HG02885 (cell line): ENCODE measurements around the gene WDR7.
A peak's percentile ranks its signal among the peaks of the same experiment; 100 is the strongest.

Experiments used
- ATAC-seq: cut with Tn5 transposase; IDR thresholded peaks from one replicate; pipeline ENCODE4 v1.9.1; 2021; ENCODE audit warnings: mild to moderate bottlenecking; ENCODE audit not compliant: unreplicated experiment, poor library complexity

Gene WDR7

DNA sequence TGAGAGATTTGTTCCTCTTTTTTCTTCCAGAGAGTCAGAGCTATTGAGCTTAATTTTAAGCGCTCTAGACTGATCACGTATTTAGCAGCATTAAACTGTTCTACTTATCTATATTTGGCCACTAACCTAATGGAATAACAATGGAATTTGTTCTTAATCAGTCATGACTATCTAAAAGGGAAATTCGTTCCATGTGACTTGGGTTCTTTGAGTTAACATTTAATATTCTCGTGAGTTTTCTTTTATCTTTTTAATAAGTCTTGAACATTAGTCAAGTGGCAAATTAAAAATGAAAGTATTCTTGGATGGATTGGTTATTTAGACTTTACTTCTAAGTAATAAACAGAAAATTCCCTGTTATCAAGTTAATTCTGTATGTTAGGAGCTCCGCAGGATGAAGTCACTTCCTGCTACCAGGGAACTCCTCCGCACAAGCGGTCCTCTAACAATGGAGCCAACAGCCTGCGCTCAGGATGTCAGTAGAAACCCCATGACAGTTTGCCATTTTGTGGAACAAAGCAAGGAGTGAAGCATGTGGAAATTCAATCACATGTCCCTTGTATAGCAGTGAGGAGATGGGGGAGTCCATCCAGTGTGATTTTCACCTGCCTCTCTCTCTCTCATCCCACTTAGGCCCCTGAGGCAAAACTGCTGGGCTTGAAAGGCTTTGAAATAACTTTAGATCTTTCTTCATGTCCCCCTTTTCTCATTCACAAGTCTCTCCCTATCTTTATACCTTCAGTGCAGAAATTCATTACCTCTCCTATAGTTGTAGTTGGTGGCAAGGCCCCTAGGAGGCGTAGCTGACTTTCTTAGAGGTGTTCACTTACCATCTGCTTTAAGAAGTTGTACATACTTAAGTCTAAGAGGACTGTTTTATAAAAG lies 138.1 kb downstream of the WDR7 start:
- no peak for ATAC-seq

DNA sequence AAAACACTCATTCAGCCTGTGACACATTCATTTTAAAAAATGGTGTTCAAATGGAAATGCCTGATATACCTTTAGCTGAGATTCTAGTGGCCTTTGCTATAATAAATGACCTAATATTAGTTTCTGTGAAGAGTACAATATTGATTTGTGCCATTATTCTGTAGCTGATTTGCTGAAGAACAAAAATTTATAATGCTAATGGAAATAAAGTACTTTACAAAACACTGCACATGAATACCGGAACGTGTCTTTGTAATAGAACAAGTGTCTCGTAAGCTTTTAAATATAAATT lies 138.7 kb downstream of the WDR7 start:
- no peak for ATAC-seq

DNA sequence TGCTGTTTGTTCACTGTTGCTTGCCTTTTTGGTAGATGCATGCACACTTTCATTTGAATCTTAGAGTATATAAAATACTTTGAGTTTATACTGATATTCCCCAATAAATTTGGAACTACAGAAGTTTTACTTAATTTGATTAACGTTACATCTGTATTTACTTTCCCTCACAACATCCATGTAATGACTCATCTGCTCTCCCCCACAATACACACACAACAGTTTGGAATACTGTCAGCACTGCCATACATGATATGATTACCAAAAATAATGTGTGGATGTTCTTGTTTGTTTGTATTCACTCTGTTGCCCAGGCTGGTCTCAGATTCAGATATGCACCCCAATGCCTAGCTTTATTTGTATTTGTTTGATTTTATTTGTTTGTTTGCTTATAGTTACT lies 144.2 kb downstream of the WDR7 start:
- no peak for ATAC-seq

DNA sequence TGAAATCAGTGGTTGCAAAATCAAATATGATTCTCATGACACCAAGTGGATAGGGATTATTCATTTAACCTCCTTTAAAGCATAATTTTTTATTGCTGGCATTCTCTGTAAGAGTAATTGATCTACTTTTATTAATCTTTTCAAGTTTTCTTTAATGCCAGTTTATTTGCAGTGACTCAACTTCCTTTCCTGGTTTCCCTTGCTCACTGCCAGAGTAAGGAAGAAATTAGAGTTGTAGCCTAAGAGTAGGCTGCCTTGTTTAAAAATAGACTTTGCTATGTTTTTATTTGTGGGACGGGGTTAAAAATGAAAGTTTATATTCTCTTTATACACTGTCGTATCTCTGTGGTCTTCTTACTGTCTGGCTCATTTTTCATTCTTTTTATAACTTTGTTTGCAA lies 148.6 kb downstream of the WDR7 start:
- no peak for ATAC-seq

DNA sequence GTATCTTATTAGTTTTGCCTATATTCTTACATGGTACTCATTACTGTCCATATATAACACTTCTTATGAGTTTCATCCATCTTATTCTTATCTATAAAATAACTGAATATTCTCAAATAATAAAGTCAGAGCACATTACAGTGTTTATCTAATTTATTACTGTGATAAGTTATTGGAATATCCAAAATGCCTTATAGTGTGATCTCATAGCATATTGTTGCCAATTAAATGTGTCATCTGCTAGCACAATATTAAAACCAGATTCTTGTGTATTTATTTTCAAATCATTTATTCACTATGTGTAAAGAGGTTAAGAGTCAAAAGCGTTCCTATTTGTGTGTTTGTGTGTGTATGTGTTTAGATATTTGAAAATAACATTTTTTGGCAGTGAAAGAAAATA lies 151.9 kb downstream of the WDR7 start:
- no peak for ATAC-seq

DNA sequence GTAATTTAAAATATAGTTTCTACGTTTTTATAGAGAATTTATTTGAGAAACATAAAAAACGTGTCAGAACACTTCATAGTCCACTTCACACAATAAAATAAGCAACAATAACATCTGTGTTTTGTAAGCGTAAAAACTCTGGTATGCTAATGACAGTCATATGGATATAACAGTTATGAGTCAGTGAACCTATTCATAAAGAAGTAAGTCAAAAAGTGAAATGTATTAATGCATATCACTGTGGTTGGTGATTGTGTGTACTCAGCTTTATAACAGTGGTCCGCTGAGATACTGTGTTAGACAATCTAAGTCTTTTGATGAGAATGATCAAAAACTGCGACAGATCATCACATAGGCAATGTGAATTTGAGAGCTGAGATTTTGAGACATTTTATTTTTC lies 153.2 kb downstream of the WDR7 start:
- ATAC-seq, result peak; percentile 84

DNA sequence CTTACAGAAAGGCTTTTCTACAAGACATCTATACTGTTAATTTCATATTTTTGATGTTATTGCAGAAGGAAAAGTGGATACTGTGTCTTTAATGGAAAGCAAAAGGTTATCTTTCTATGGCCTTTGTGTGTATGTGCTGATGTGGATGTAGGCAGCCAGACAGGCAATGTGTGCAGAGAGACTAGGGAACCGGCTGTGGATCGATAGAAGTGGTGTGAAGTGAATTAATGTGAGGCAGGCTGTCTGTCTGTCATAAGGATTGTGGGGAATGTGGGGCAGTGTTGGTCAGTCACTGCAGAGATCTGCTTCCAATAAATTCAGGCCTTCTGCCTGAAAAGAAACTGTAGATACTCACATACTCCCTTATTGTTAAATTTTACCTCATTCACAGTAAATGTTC lies 156.7 kb downstream of the WDR7 start:
- ATAC-seq, result no peak

DNA sequence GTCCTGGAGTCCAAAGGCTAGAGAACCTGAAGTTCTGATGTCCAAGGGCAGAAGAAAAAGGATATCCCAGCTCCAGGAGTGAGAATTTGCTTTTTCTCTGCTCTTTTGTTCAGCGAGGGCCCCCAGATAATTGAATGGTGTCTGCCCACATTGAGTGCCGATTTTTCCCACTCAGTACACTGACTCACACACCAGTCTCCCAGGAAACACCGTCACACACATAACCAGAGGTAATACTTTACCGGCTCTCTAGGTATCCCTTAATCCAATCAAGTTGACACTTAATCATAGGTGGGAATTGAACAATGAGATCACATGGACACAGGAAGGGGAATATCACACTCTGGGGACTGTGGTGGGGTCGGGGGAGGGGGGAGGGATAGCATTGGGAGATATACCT lies 161.5 kb downstream of the WDR7 start:
- no peak for ATAC-seq

DNA sequence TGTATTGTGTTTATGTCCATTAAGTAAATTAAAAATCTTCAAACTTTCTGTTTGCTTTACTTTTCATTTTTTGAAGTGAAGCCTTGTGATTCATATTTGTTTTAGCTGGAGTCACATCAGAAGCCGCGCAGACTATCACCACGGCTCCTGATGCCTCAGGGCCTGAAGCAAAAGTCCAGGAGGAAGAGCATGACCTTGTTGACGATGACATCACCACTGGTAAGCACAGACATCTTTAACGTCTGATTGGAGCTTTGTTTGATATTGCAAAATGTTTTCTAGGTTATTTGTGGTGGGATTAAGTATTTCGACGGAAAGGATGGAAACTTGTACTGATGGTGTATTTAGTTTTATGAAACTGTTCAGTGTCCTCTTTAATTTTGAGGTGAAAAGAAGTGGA lies 164.8 kb downstream of the WDR7 start:
- no peak for ATAC-seq

DNA sequence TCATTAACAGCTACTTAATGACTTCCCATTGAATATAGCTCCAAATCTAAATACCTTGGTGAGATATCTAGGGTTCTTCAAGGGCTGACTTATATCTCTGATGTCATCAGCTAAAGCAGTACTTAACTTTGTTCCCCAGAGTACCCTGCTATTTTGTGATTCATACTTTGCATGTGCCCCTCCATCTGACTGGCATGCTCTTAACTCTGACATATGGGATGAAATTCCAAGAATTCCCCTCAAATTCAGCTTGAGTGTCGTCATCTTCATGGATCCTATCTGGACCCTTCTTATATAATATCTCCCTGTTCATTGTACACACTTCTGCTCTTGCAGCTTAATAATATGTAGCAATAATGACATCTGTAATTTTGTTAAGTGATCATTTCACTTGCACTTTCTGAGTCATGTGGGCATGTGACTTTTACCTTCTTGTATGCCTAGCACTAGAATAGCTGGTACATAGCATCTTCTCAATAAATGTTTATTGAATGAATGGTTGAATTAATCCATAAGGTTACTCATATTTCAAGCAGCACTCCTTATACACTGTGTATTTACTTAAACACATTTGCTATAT lies 172.9 kb downstream of the WDR7 start:
- no peak for ATAC-seq

DNA sequence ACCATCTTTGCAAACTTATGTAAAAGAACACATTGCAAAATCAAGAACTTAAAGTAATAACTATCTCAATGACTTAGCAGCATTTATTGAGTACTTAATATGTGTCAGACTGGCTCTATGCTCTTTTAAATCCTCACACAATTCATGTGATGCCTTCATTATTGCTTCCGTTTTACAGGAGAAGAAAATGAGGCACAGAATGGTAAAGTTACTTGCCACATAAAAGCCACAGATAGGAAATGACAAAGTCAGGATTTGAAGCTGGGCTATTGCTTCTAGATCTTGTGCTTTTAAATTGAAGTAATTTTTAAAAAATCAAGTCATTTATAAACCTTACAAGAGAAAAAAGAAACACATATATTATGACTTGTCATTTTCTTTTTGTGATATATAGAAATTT lies 174.2 kb downstream of the WDR7 start:
- ATAC-seq, result no peak

DNA sequence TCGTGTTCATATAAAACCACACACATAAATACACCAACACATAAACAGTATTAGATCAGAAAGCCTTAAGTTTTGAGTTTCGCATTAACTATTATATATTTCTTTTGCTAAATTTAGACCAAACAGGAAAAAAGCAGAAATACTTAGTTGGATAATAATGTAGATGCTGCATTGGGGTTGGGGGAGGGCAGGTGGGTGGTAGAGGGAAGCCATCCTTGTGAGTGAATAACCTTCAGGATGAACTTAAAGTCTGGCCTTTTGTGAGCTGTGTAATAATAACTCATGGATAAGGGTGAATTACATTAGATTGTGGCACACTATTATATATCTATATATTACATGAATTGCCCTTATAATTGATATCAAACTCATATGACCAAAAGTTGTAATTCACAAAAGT lies 174.7 kb downstream of the WDR7 start:
- ATAC-seq, result no peak

DNA sequence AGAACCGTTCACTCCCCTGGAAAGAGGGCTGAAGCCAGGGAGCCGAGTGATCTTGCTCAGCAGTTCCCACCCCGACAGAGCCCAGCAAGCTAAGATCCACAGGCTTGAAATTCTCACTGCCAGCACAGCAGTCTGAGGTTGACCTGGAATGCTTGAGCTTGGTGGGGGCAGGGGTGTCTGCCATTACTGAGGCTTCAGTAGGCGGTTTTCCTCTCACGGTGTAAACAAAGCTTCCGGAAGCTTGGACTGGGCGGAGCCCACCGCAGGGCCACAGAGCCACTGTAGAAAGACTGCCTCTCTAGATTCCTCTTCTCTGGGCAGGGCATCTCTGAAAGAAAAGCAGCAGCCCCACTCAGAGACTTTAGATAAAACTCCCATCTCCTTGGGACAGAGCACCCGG lies 180.8 kb downstream of the WDR7 start:
- no peak for ATAC-seq

DNA sequence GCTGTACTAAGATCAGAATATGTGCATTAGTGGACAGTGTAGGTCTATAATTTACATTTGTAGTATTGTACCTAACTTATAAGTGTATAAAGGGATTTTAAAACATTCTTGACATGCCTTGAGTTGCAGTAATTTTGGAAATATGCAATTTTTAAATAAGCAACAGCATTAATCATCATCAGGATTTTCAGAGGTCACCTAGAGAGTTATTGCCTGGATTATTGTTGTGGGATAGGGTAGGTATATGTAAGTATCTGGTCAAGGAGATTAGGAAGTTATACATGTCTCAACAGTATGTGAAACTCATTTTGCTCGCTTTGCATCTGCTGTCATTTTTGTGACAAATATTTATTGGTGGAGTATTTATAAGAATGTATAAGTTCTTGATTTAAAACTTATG lies 184.2 kb downstream of the WDR7 start:
- no peak for ATAC-seq

DNA sequence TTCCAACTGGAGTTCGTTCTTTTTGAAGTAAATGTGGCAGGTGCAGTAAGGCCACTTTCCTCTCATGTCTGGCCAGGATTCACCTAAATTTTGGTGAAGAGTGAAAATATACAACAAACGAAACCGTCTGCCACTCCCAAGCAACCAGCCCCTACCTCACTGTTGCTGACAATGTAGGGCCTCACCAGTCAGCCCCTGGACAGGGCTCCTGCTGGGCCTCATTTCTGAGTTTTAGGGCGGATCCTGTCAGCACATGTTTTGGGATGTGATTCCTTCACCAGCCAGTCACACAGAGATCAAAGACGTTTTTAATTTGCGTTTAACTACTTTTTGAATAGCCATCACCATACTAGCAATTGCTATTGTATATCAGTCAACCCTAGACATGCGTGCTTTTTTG lies 185.0 kb downstream of the WDR7 start:
- ATAC-seq, result no peak

DNA sequence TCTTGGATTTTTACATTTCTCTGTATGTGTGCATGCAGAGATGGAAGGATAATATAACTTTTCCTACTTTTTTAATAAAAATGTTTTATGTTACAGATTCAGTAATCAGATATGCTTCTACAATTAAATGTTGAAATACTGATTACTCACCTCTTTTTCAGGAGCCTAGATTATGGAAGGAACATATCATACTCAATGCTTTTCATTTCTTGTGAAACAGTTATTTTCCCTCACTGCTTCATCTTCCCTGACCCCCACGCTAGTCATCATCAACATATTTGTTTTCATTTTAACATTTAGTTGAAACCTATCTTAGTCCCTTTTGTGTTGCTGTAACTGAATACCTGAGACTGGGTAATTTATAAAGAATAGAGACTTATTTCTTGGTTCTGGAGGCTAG lies 190.7 kb downstream of the WDR7 start:
- no peak for ATAC-seq

DNA sequence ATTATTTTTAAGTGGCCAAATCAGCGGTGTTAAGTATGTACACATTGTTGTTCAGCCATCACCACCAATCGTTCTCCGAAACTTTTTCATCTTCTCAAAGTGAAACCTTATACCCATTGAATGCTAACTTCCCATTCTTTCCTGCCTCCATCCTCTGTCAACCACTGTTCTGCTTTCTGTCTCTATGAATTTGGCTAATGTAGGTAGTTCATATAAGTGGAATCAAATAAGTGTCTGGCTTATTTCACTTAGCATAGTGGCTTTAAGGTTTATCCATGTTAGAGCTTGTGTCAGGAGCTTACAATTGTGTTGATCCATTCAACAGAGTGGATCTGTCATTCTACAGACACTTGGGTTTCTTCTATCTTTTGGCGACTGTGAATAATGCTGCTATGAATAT lies 192.1 kb downstream of the WDR7 start:
- no peak for ATAC-seq

DNA sequence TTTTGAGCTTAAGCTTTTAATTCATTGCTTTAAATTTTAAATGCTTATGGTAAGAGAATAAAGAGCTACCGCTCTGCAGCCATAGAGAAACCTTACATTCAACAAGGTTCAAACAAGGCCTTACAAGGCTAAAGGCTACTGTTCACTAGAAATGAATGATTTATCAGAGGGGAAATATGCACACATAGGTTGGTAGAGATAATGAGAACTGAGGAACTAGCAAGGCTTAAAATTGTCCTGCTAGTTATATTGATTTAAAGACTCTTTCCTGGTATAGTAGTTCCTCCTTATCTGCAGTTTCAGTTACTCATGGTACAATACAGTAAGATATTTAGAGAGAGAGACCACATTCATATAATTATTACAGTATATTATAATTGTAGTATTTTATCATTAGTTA lies 193.4 kb downstream of the WDR7 start:
- no peak for ATAC-seq

DNA sequence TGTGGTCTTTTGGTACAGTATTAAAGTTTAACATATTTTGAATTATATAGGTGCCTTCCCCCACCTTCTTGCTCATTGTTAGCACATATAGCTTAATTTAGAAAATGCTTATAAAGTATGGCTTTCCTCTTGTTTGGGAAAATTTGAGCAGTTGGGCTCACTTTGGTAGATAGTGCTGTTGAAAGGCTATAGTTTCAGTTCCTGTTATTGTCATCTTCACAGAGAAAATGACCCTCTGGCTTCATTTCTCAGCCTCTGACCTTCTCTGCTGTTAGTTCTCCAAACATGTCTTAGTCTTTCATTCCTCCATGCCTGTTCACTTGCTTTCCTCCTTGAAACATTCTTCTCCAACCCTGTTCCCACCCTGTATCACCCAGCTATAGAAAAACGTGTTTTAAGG lies 200.6 kb downstream of the WDR7 start:
- peak; percentile 97 for ATAC-seq

DNA sequence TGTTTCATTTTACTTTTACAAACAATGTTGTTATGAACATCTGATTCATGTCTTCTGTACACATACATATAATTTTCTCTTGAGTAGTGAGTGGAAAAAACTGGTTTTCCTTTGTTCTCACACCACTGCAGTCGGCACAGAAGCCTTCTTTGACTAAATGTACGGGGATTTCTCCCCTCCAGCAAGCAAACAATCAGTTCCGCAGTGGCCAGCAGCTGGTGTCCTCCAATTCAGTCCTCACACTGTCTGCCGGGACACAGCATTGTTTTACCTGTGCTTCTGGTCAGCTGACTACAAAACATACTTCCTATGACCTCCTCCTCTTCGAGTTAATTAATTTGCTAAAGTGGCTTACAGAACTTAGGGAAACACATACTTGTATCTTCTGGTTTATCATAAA lies 202.8 kb downstream of the WDR7 start:
- no peak for ATAC-seq

DNA sequence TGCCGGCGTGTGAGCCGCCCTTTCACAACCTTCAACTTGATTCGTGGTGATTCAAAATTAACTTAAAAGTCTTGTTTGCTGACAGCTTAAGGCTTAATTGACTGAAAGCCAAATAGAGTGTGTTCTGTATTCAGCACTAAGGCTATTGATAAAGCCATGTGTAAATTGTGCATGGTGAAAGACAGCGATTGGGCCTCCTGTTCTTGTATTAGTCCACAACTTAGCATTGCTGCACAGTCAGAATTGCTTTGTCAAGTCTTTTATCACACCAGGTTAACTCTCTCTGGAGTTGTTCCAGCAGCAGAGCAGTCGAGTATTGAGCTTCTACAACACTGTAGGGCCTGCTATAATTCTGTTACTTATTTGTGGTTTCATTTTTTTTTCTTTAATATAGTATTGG lies 210.1 kb downstream of the WDR7 start:
- no peak for ATAC-seq

DNA sequence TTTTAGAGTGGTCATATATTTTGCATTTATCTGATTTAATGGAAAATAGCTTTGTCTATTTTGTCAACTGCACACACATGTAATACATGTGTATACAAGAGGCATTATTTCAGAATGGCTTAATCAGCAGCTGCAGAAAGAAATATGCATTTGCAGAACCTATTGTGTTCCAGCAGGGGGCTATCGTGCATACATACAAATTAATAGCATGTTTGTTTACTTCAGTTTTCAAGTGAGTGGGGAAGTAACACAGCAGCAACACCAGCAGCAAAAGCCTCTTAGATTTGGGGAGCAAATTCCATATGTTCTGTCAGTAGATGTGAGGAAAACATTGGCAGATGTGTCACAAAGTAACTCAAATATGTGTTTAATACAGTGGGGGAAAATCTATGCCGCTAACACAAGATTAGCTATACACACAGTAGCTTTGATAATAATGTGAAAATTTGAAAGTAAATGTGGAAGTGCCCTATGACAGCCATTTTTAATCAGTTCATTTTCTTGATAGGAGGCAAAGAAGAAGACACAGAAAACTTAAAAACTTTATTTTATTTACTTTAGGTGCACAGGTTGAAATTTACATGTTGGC lies 218.1 kb downstream of the WDR7 start:
- peak; percentile 72 for ATAC-seq
